Right lobe of liver (tissue), 6 donors: ENCODE measurements around the gene ITCH. TPM values are rescaled to one million over a fixed set of nuclear protein-coding genes. Genes with fewer than 3 reads are reported as not detected.
"Not testable (repeated sequence)": the region's sequence is repeated elsewhere in the genome, so short reads cannot be mapped to it uniquely, and the experiment has no call there.

Experiments used
- ATAC-seq, 4 donors: fragments of 200-7000 bp; cut with Tn5 transposase; one replicate each; pipeline ENCODE4 v1.9.1; 2020; ENCODE audit warnings: mild to moderate bottlenecking in 4 of 4, moderate library complexity in 4 of 4
- DNase-seq, 3 donors: peaks; one replicate each; pipeline ENCODE4 v3.0.0-alpha.2; 2020
- H3K27ac ChIP-seq, 3 donors: fragments of 200-600 bp; one replicate each; pipeline ENCODE4 v1.8.0; 2022
- H3K27me3 ChIP-seq, 2 donors: fragments of 200-600 bp; one replicate each; pipeline ENCODE4 v1.8.0; 2022
- H3K36me3 ChIP-seq, 4 donors: fragments of 200-600 bp; sonication (generic) in 1 of 4; one replicate each; pipeline versions ENCODE4 v1.5.1 to v1.8.0; 2017 to 2022; ENCODE audit warnings: control low read depth in 1 of 4
- H3K4me1 ChIP-seq, 4 donors: fragments of 200-600 bp; sonication (generic) in 1 of 4; one replicate each; pipeline versions ENCODE4 v1.5.1 to v1.8.0; 2017 to 2022; ENCODE audit warnings: control low read depth in 1 of 4
- H3K4me3 ChIP-seq, 3 donors: fragments of 200-600 bp; one replicate each; pipeline ENCODE4 v1.8.0; 2022
- H3K9me3 ChIP-seq, 4 donors: fragments of 200-600 bp; sonication (generic) in 1 of 4; one replicate each; pipeline versions ENCODE4 v1.5.1 to v1.8.0; 2017 to 2022; ENCODE audit warnings: control low read depth in 1 of 4
- CTCF ChIP-seq, 4 donors: fragments of 200-600 bp in 3 of 4; fragments of 450-650 bp in 1 of 4; IDR thresholded peaks; one replicate each; pipeline versions ENCODE4 v1.5.1 to v1.8.0; 2016 to 2022; ENCODE audit warnings: antibody characterized with exemption in 4 of 4, mild to moderate bottlenecking in 2 of 4
- POLR2A ChIP-seq: fragments of 450-650 bp; IDR thresholded peaks from one replicate; pipeline ENCODE4 v1.6.1; 2017; ENCODE audit warnings: antibody characterized with exemption, mild to moderate bottlenecking
- WGBS: methylation state at CpG from one replicate; pipeline ENCODE4 v1.1.6; 2018; ENCODE audit warnings: low coverage, low lambda C conversion rate; ENCODE audit not compliant: insufficient coverage; ENCODE audit errors: missing lambda C conversion rate; 5-methylcytosine and 5-hydroxymethylcytosine counted together
- intact Hi-C, 2 donors: fragments of 100-400 bp; cut with DNase I; formaldehyde crosslinking; loops; one replicate each; pipeline versions ENCODE4 v1.11.2 to v1.14.1; 2022
- total RNA-seq, 6 experiments: library from RNA; depleted of rRNA in 2 of 6; stranded (reverse); fragments of >200 nt in 2 of 6; fragmentation: NEBNext Ultra II Directional in 3 of 6; extraction: Animal tissue kit (Norgen Biotek cat#: 25700) in 3 of 6; gene quantifications; one replicate each; pipeline versions ENCODE4 v1.1.0 to v1.2.4, GENCODE V29; 2016 to 2023
- donor health status: DM: no; HTN: yes; CAD: no.
- donor health status: DM: no; HTN: no; CAD: no.
- donor health status: DM: no; HTN: no; CAD: no.
- donor health status: DM: no; HTN: yes; CAD: no.
- donor health status: DM: no; HTN: yes; CAD: no.

The ITCH gene
- total RNA-seq, 6 experiments from 2014 or later: 32.8 to 71.4 (median 44.1) TPM

- Histone ChIP-seq H3K4me1 (peaks cover 0 to 7% (median 5%) of the 10 kb centered on the region in 4 donors), H3K36me3 (peaks cover 0 to 44% (median 19%) of the 10 kb centered on the region in 4 donors), H3K4me3 (no peak overlapping the region), H3K9me3 (no peaks in the 10 kb centered on the region), H3K27me3 (no peaks in the 10 kb centered on the region), H3K27ac (no peak overlapping the region)
- intact Hi-C loops: no loop called here
- TF ChIP-seq CTCF (IDR thresholded peaks at IDR 0.05): no peak
- TF ChIP-seq POLR2A: no peak
- no peak for DNase-seq
- peak in 1 of 4 donors; percentile 45 for ATAC-seq
- WGBS: 75% methylated on average over 6 of the region's 6 CpGs
Observed at GRCh38 chr20:34472246-34472925, 109.3 kb downstream of the ITCH start.

- Histone ChIP-seq H3K27ac (no peak overlapping the region), H3K9me3 (no peaks in the 10 kb centered on the region), H3K4me3 (no peak overlapping the region), H3K4me1 (peaks cover 0 to 7% (median 5%) of the 10 kb centered on the region in 4 donors), H3K36me3 (peaks cover 0 to 53% (median 24%) of the 10 kb centered on the region in 4 donors), H3K27me3 (no peaks in the 10 kb centered on the region)
- no peak for TF ChIP-seq POLR2A
- peak; percentile 14 to 46 (median 26) for TF ChIP-seq CTCF (IDR thresholded peaks at IDR 0.05)
- ATAC-seq: peak; percentile 51 to 62 (median 58)
- intact Hi-C loops: no loop called here
- 83% methylated on average over 4 of the region's 5 CpGs for WGBS
- peak in 2 of 3 donors; percentile 46 to 60 for DNase-seq
Observed at GRCh38 chr20:34473262-34473883, 110.3 kb downstream of the ITCH start.

GRCh38 chr20:34475979-34476736 is 113.1 kb downstream of the ITCH start:
- DNase-seq: peak; percentile 57 to 66 (median 64)
- no peak overlapping the region for H3K4me3 ChIP-seq
- peak; percentile 59 to 78 (median 72) for TF ChIP-seq CTCF (IDR thresholded peaks at IDR 0.05)
- TF ChIP-seq POLR2A: no peak
- ATAC-seq: peak; percentile 89 to 99 (median 96)
- intact Hi-C loops: no loop called here
- no peak overlapping the region for H3K27ac ChIP-seq
- H3K4me1 ChIP-seq: peaks cover 0 to 7% (median 5%) of the 10 kb centered on the region in 4 donors
- H3K36me3 ChIP-seq: peaks cover 0 to 52% (median 34%) of the 10 kb centered on the region in 4 donors
- H3K9me3 ChIP-seq: no peaks in the 10 kb centered on the region
- no peaks in the 10 kb centered on the region for H3K27me3 ChIP-seq
- WGBS: 30% methylated on average over 37 of the region's 38 CpGs

GRCh38 chr20:34479627-34480026 is 116.6 kb downstream of the ITCH start:
- Histone ChIP-seq H3K36me3 (peaks cover 0 to 67% (median 35%) of the 10 kb centered on the region in 4 donors), H3K9me3 (no peaks in the 10 kb centered on the region), H3K4me3 (no peak overlapping the region), H3K27ac (no peak overlapping the region), H3K27me3 (no peaks in the 10 kb centered on the region), H3K4me1 (peaks cover 0 to 7% (median 5%) of the 10 kb centered on the region in 4 donors)
- 82% methylated on average over 2 of the region's 4 CpGs for WGBS
- intact Hi-C loops: no loop called here
- no peak for TF ChIP-seq POLR2A
- no peak for TF ChIP-seq CTCF (IDR thresholded peaks at IDR 0.05)
- ATAC-seq (no peak), DNase-seq (no peak)

GRCh38 chr20:34482154-34482553 is 119.1 kb downstream of the ITCH start:
- H3K4me1 ChIP-seq, H3K9me3 ChIP-seq, H3K4me3 ChIP-seq, intact Hi-C loops, ATAC-seq, H3K27me3 ChIP-seq, DNase-seq, H3K27ac ChIP-seq: not testable (repeated sequence)
- WGBS: 0% methylated on average over 1 of the region's 1 CpG
- peaks cover 0 to 78% (median 39%) of the 10 kb centered on the region in 4 donors for H3K36me3 ChIP-seq

- H3K27me3 ChIP-seq, H3K4me3 ChIP-seq, ATAC-seq, DNase-seq, H3K27ac ChIP-seq, H3K9me3 ChIP-seq, intact Hi-C loops, H3K4me1 ChIP-seq: not testable (repeated sequence)
- whole genome bisulfite sequencing: 96% methylated on average over 3 of the region's 3 CpGs
- peaks cover 0 to 78% (median 41%) of the 10 kb centered on the region in 4 donors for H3K36me3 ChIP-seq
Observed at GRCh38 chr20:34483585-34484220, 120.6 kb downstream of the ITCH start.
